HCT116 (cell line): ENCODE measurements around the gene MLYCD. TPM values are rescaled to one million over a fixed set of nuclear protein-coding genes. Genes with fewer than 3 reads are reported as not detected.

Experiments
- ATAC-seq: fragments of 200-7000 bp; cut with Tn5 transposase; 2 replicates; pipeline ENCODE4 v1.9.1; 2020; ENCODE audit warnings: mild to moderate bottlenecking, moderate library complexity
- BruUV-seq: library from RNA; stranded (reverse); fragments of 400-500 nt; replicated peaks from 2 replicates; lab custom pipeline; 2021; lab: Mats Ljungman, UMichigan
- CTCF ChIA-PET: fragments of 300-600 bp; sonication (Branson Sonifier 250); formaldehyde crosslinking; loops from one replicate; lab custom pipeline; 2021; ENCODE audit warnings: antibody characterized with exemption; lab: Charles Lee
- POLR2A ChIA-PET: fragments of 300-600, 350-600 bp; sonication (Branson Sonifier 250); formaldehyde crosslinking; loops from one replicate; lab custom pipeline; 2021; ENCODE audit warnings: antibody characterized with exemption; lab: Charles Lee
- RAD21 ChIA-PET, 2 experiments: fragments of 300-600 bp; sonication (Branson Sonifier 250); formaldehyde crosslinking; loops; one replicate each; lab custom pipeline; 2023; ENCODE audit warnings: low total read pairs in 2 of 2; ENCODE audit not compliant: uncharacterized antibody in 2 of 2, unreplicated experiment in 2 of 2, low non-redundant PET in 1 of 2; lab: Charles Lee
- DNase-seq: peaks from one replicate; pipeline ENCODE4 v3.0.0-alpha.2; 2010; ENCODE audit warnings: low read depth, low spot score
- H2AFZ ChIP-seq: fragments of 200-600 bp; shearing (Covaris generic), sonication (generic); 2 replicates; pipeline ENCODE4 v1.6.1; 2017; ENCODE audit warnings: low read depth, mixed run types, mixed read lengths, antibody characterized with exemption, low read length; ENCODE audit not compliant: poor library complexity, severe bottlenecking
- H3K27ac ChIP-seq: 2 replicates; pipeline ENCODE4 v1.5.1; 2012; ENCODE audit warnings: low read depth, low read length
- H3K27me3 ChIP-seq: fragments of 200-600 bp; sonication (generic); 2 replicates; pipeline ENCODE4 v1.6.1; 2016; ENCODE audit warnings: mixed run types, low read length, mixed read lengths; ENCODE audit not compliant: insufficient read depth
- H3K36me3 ChIP-seq, 2 experiments: fragments of 200-500 bp in 1 of 2; fragments of 200-600 bp in 1 of 2; sonication (Bioruptor generic) in 1 of 2; sonication (generic) in 1 of 2; 2 replicates each; pipeline versions ENCODE4 v1.5.1 to v1.6.1; 2014 to 2016; ENCODE audit warnings: low read length in 2 of 2, inconsistent platforms in 1 of 2, mixed read lengths in 1 of 2, mixed run types in 1 of 2; ENCODE audit not compliant: insufficient read depth in 2 of 2, control insufficient read depth in 1 of 2
- H3K4me1 ChIP-seq, 2 experiments: fragments of 200-600 bp in 1 of 2; sonication (generic) in 1 of 2; 2 replicates each; pipeline versions ENCODE4 v1.5.1 to v1.6.1; 2012 to 2017; ENCODE audit warnings: low read length in 2 of 2, inconsistent platforms in 1 of 2, mild to moderate bottlenecking in 1 of 2, mixed read lengths in 1 of 2, mixed run types in 1 of 2, moderate library complexity in 1 of 2; ENCODE audit not compliant: insufficient read depth in 2 of 2, control insufficient read depth in 1 of 2
- H3K4me2 ChIP-seq: fragments of 200-600 bp; sonication (generic); 2 replicates; pipeline ENCODE4 v1.6.1; 2017; ENCODE audit warnings: mixed run types, low read length, mixed read lengths
- H3K4me3 ChIP-seq, 2 experiments: fragments of 200-600 bp in 1 of 2; sonication (generic) in 1 of 2; replicated peaks in 1 of 2; 2 replicates each; pipeline ENCODE4 v1.5.1; 2011 to 2016; ENCODE audit warnings: low read length in 2 of 2, control low read depth in 1 of 2, low read depth in 1 of 2, mild to moderate bottlenecking in 1 of 2, mixed read lengths in 1 of 2, mixed run types in 1 of 2
- H3K79me2 ChIP-seq: fragments of 200-600 bp; sonication (generic); 2 replicates; pipeline ENCODE4 v1.6.1; 2017; ENCODE audit warnings: mild to moderate bottlenecking, mixed run types, low read length, moderate library complexity, mixed read lengths; ENCODE audit not compliant: insufficient read depth
- H3K9ac ChIP-seq: fragments of 200-600 bp; sonication (generic); 2 replicates; pipeline ENCODE4 v1.6.1; 2016; ENCODE audit warnings: low read length, mixed read lengths
- H3K9me2 ChIP-seq: fragments of 200-600 bp; sonication (generic), shearing (Covaris generic); 2 replicates; pipeline ENCODE4 v1.6.1; 2017; ENCODE audit warnings: mixed run types, mild to moderate bottlenecking, moderate library complexity; ENCODE audit not compliant: insufficient read depth
- H3K9me3 ChIP-seq, 2 experiments: fragments of 200-500 bp in 1 of 2; fragments of 200-600 bp in 1 of 2; sonication (Bioruptor generic) in 1 of 2; sonication (generic) in 1 of 2; 2 replicates each; pipeline ENCODE4 v1.6.1; 2014 to 2017; ENCODE audit warnings: low read length in 2 of 2, mixed read lengths in 2 of 2, inconsistent platforms in 1 of 2, low read depth in 1 of 2, mild to moderate bottlenecking in 1 of 2, mixed run types in 1 of 2, moderate library complexity in 1 of 2; ENCODE audit not compliant: control insufficient read depth in 1 of 2, insufficient read depth in 1 of 2
- H4K20me1 ChIP-seq: fragments of 200-600 bp; sonication (generic), shearing (Covaris generic); 2 replicates; pipeline ENCODE4 v1.6.1; 2017; ENCODE audit warnings: mixed run types, mild to moderate bottlenecking, moderate library complexity; ENCODE audit not compliant: insufficient read depth
- ATF3 ChIP-seq: IDR thresholded peaks from 2 replicates; pipeline ENCODE4 v1.6.1; 2012
- CBX3 ChIP-seq: IDR thresholded peaks from 2 replicates; pipeline ENCODE4 v1.6.1; 2012; ENCODE audit warnings: low read depth
- CEBPB ChIP-seq: IDR thresholded peaks from 2 replicates; pipeline ENCODE4 v1.6.1; 2012; ENCODE audit warnings: low read depth
- CTCF ChIP-seq, 3 experiments: fragments of 200-600 bp in 1 of 3; sonication (generic) in 1 of 3; IDR thresholded peaks in 2 of 3; conservative IDR thresholded peaks in 1 of 3; 2 replicates each; pipeline ENCODE4 v1.5.1; 2012 to 2017; ENCODE audit warnings: low read depth in 2 of 3, low read length in 2 of 3, antibody characterized with exemption in 1 of 3, borderline replicate concordance in 1 of 3, control low read depth in 1 of 3, mild to moderate bottlenecking in 1 of 3, mixed read lengths in 1 of 3, mixed run types in 1 of 3, moderate library complexity in 1 of 3; ENCODE audit not compliant: insufficient read depth in 1 of 3
- EGR1 ChIP-seq: IDR thresholded peaks from 2 replicates; pipeline ENCODE4 v1.6.1; 2012; ENCODE audit warnings: low read depth
- EZH2 ChIP-seq: fragments of 200-600 bp; sonication (generic); IDR thresholded peaks from 2 replicates; pipeline ENCODE4 v1.6.1; 2017; ENCODE audit warnings: antibody characterized with exemption, mixed run types
- EZH2phosphoT487 ChIP-seq: fragments of 200-600 bp; IDR thresholded peaks from 2 replicates; pipeline ENCODE4 v1.6.1; 2018; ENCODE audit warnings: antibody characterized with exemption, borderline replicate concordance
- FOSL1 ChIP-seq: IDR thresholded peaks from 2 replicates; pipeline ENCODE4 v1.6.1; 2012; ENCODE audit warnings: low read depth
- JUND ChIP-seq: IDR thresholded peaks from 2 replicates; pipeline ENCODE4 v1.6.1; 2012
- MAX ChIP-seq: IDR thresholded peaks from 2 replicates; pipeline ENCODE4 v1.6.1; 2012
- POLR2A ChIP-seq: IDR thresholded peaks from 2 replicates; pipeline ENCODE4 v1.7.0; 2011; ENCODE audit warnings: borderline replicate concordance; ENCODE audit not compliant: insufficient read depth, insufficient read length; ENCODE audit errors: extremely low read depth
- RAD21 ChIP-seq: IDR thresholded peaks from 2 replicates; pipeline ENCODE4 v1.6.1; 2012; ENCODE audit warnings: low read depth, mild to moderate bottlenecking
- REST ChIP-seq: IDR thresholded peaks from 2 replicates; pipeline ENCODE4 v1.6.1; 2012; ENCODE audit warnings: low read depth
- SRF ChIP-seq: IDR thresholded peaks from 2 replicates; pipeline ENCODE4 v1.6.1; 2012; ENCODE audit warnings: low read depth
- TCF7L2 ChIP-seq: IDR thresholded peaks from 2 replicates; pipeline ENCODE4 v1.7.0; 2011; ENCODE audit warnings: borderline replicate concordance, inconsistent platforms; ENCODE audit not compliant: insufficient read depth, insufficient read length; ENCODE audit errors: extremely low read depth
- YY1 ChIP-seq: IDR thresholded peaks from 2 replicates; pipeline ENCODE4 v1.6.1; 2011; ENCODE audit warnings: low read length, low read depth, moderate library complexity, mild to moderate bottlenecking; ENCODE audit not compliant: insufficient replicate concordance; ENCODE audit errors: extremely low read depth
- ZFX ChIP-seq: fragments of 450-650 bp; IDR thresholded peaks from 2 replicates; pipeline ENCODE4 v1.6.1; 2017
- ZNF274 ChIP-seq: fragments of 200-500 bp; sonication (Bioruptor generic); IDR thresholded peaks from 2 replicates; pipeline ENCODE4 v1.6.1; 2014; ENCODE audit warnings: mild to moderate bottlenecking, low read depth, low read length, inconsistent platforms
- intact Hi-C: fragments of 100-400 bp; cut with micrococcal nuclease; formaldehyde crosslinking; loops from 2 replicates; pipeline ENCODE4 v1.10.0; 2022
- total RNA-seq: library from RNA; stranded (reverse); gene quantifications from one replicate; pipeline ENCODE4 v1.2.1, GENCODE V29; 2021; ENCODE audit not compliant: unreplicated experiment

Gene MLYCD
- total RNA-seq, 1 experiment from 2014 or later = 3.9 TPM

GRCh38 chr16:83852774-83853173 lies 46.1 kb upstream of the MLYCD start:
- no TSS peak for BruUV-seq
- H3K9me3 ChIP-seq = no peaks in the 10 kb centered on the region
- ChIA-PET CTCF (no interaction called here), RAD21 (no interaction called here), POLR2A (no interaction called here)
- H3K79me2 ChIP-seq = no peaks in the 10 kb centered on the region
- no peak overlapping the region for H3K9ac ChIP-seq
- H3K36me3 ChIP-seq = no peaks in the 10 kb centered on the region
- intact Hi-C loops = no loop called here
- no peaks in the 10 kb centered on the region for H3K4me1 ChIP-seq
- no peak for TF ChIP-seq SRF
- no peak for TF ChIP-seq RAD21
- TF ChIP-seq CTCF (IDR thresholded peaks at IDR 0.05 in 2 of 3, conservative IDR thresholded peaks at IDR 0.05 in 1 of 3; ENCODE audit: borderline replicate concordance in 1 of 3, insufficient read depth in 1 of 3, low read depth in 2 of 3, low read length in 2 of 3) = no peak
- no peak for TF ChIP-seq EGR1
- TF ChIP-seq ZNF274 = no peak
- no peak for TF ChIP-seq MAX
- TF ChIP-seq ATF3 = no peak
- TF ChIP-seq CBX3 = no peak
- TF ChIP-seq CEBPB = no peak
- no peak for TF ChIP-seq EZH2phosphoT487
- no peak for TF ChIP-seq ZFX
- TF ChIP-seq POLR2A = no peak
- no peak for TF ChIP-seq TCF7L2
- TF ChIP-seq YY1 = no peak
- no peak for TF ChIP-seq EZH2
- TF ChIP-seq JUND = no peak
- TF ChIP-seq REST = no peak
- no peak for TF ChIP-seq FOSL1
- no peak overlapping the region for H2AFZ ChIP-seq
- H4K20me1 ChIP-seq = no peaks in the 10 kb centered on the region
- H3K9me2 ChIP-seq = no peaks in the 10 kb centered on the region
- ATAC-seq (no peak), DNase-seq (no peak)
- H3K27ac ChIP-seq = no peak overlapping the region
- no peak overlapping the region for H3K4me3 ChIP-seq
- no peak overlapping the region for H3K4me2 ChIP-seq
- peaks cover 9% of the 10 kb centered on the region; the same call in 1 of the 2 replicates for H3K27me3 ChIP-seq
